Esophagus squamous epithelium (tissue), 5 donors: Measurements from ENCODE around the gene C3orf18. TPM values are rescaled to one million over a fixed set of nuclear protein-coding genes. Genes with fewer than 3 reads are reported as not detected.

Experiments
- DNase-seq: peaks from one replicate; lab custom pipeline; 2025; lab: John Stamatoyannopoulos, UW
- H3K27ac ChIP-seq, 4 donors: fragments of 200-600 bp; sonication (generic); one replicate each; pipeline ENCODE4 v1.5.1; 2016 to 2019; ENCODE audit warnings: mild to moderate bottlenecking in 1 of 4
- H3K27me3 ChIP-seq, 4 donors: fragments of 200-600 bp; sonication (generic); 1 replicate in 3 of 4; 2 replicates in 1 of 4; pipeline versions ENCODE4 v1.5.1 to v1.6.0; 2017 to 2021; ENCODE audit warnings: antibody characterized with exemption in 1 of 4
- H3K36me3 ChIP-seq, 3 donors: fragments of 200-600 bp; sonication (generic); one replicate each; pipeline ENCODE4 v1.5.1; 2016 to 2019
- H3K4me1 ChIP-seq, 3 donors: fragments of 200-600 bp; sonication (generic); one replicate each; pipeline ENCODE4 v1.5.1; 2017 to 2019
- H3K4me3 ChIP-seq, 4 donors: fragments of 200-600 bp; sonication (generic); 1 replicate in 3 of 4; 2 replicates in 1 of 4; pipeline ENCODE4 v1.5.1; 2016 to 2019; ENCODE audit warnings: mild to moderate bottlenecking in 2 of 4, moderate library complexity in 1 of 4
- H3K9me3 ChIP-seq, 3 donors: fragments of 200-600 bp; sonication (generic); one replicate each; pipeline ENCODE4 v1.5.1; 2016 to 2019
- POLR2A ChIP-seq, 4 donors: fragments of 450-650 bp; IDR thresholded peaks; one replicate each; pipeline ENCODE4 v1.6.1; 2017; ENCODE audit warnings: antibody characterized with exemption in 4 of 4, mild to moderate bottlenecking in 4 of 4, moderate library complexity in 3 of 4
- WGBS, 2 donors: methylation state at CpG; one replicate each; pipeline ENCODE4 v1.1.5; 2018; 5-methylcytosine and 5-hydroxymethylcytosine counted together
- intact Hi-C: fragments of 100-400 bp; cut with DNase I; formaldehyde crosslinking; loops from one replicate; pipeline ENCODE4 v1.15.0; 2022
- total RNA-seq, 4 donors: library from RNA; depleted of rRNA; stranded (reverse); fragments of >200 nt; gene quantifications; one replicate each; pipeline ENCODE4 v1.1.0, GENCODE V29; 2016
- TF ChIP-seq, protein P1 (sequence below), 6 experiments: fragments of 450-650 bp in 4 of 6; fragments of 200-600 bp in 2 of 6; sonication (generic) in 2 of 6; IDR thresholded peaks; one replicate each; pipeline ENCODE4 v1.5.1; 2016 to 2019; ENCODE audit warnings: antibody characterized with exemption in 6 of 6, mild to moderate bottlenecking in 4 of 6, moderate library complexity in 4 of 6
- donor health status: DM: yes; HTN: yes; CAD: no.

C3orf18 gene
- 1 to 10 TPM in 2 of 4 donors, under 1 TPM in 2; 0.15 to 3.2 (median 1.2) TPM for total RNA-seq

- H3K4me3 ChIP-seq: peak within 1 kb of the TSS; percentile 49 to 79 (median 70)
These were observed at the start of gene C3orf18 for GRCh38 chr3:50567386-50568167. Gene C3orf18, minus strand, starts transcription at chr3:50567747. Its CDS starts 2,048 bp downstream, at chr3:50565699.

GRCh38 chr3:50616770-50617095 lies 49.2 kb upstream of the C3orf18 start:
- H3K36me3 ChIP-seq: no peaks in the 10 kb centered on the region
- no peak for TF ChIP-seq POLR2A (IDR thresholded peaks at IDR 0.05)
- TF ChIP-seq, protein P1, sequence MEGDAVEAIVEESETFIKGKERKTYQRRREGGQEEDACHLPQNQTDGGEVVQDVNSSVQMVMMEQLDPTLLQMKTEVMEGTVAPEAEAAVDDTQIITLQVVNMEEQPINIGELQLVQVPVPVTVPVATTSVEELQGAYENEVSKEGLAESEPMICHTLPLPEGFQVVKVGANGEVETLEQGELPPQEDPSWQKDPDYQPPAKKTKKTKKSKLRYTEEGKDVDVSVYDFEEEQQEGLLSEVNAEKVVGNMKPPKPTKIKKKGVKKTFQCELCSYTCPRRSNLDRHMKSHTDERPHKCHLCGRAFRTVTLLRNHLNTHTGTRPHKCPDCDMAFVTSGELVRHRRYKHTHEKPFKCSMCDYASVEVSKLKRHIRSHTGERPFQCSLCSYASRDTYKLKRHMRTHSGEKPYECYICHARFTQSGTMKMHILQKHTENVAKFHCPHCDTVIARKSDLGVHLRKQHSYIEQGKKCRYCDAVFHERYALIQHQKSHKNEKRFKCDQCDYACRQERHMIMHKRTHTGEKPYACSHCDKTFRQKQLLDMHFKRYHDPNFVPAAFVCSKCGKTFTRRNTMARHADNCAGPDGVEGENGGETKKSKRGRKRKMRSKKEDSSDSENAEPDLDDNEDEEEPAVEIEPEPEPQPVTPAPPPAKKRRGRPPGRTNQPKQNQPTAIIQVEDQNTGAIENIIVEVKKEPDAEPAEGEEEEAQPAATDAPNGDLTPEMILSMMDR (IDR thresholded peaks at IDR 0.05): no peak
- H3K27me3 ChIP-seq: no peaks in the 10 kb centered on the region
- H3K4me3 ChIP-seq: peak overlapping the region; percentile 74 to 97 (median 86)
- DNase-seq: peak; percentile 65
- WGBS, 2 donors: 1% methylated on average over 10 of the region's 22 CpGs; no CpG with 5 or more reads in 1 of the 2 donors
- intact Hi-C loops: no loop called here
- H3K9me3 ChIP-seq: no peaks in the 10 kb centered on the region
- peak overlapping the region; percentile 90 to 97 (median 94) for H3K27ac ChIP-seq
- H3K4me1 ChIP-seq: peaks cover 22 to 81% (median 41%) of the 10 kb centered on the region in 3 donors

More at GRCh38 chr3:50567386-50568167, at the start of gene C3orf18:
- Histone ChIP-seq H3K27ac (peak within 1 kb of the TSS; percentile 79 to 91 (median 86)), H3K27me3 (no peaks in the 10 kb centered on the region), H3K36me3 (no peaks in the 10 kb centered on the region), H3K4me1 (peaks cover 9 to 59% (median 35%) of the 10 kb centered on the region in 3 donors), H3K9me3 (no peaks in the 10 kb centered on the region)
- intact Hi-C loops: no loop called here
- 0 to 40% methylated on average over 1 of the region's 53 CpGs for WGBS, 2 donors
- DNase-seq: peak; percentile 66
- TF ChIP-seq POLR2A (IDR thresholded peaks at IDR 0.05): peak in 2 of 4 donors; percentile 18 to 45
- TF ChIP-seq, protein P1 (IDR thresholded peaks at IDR 0.05): no peak

DNA sequence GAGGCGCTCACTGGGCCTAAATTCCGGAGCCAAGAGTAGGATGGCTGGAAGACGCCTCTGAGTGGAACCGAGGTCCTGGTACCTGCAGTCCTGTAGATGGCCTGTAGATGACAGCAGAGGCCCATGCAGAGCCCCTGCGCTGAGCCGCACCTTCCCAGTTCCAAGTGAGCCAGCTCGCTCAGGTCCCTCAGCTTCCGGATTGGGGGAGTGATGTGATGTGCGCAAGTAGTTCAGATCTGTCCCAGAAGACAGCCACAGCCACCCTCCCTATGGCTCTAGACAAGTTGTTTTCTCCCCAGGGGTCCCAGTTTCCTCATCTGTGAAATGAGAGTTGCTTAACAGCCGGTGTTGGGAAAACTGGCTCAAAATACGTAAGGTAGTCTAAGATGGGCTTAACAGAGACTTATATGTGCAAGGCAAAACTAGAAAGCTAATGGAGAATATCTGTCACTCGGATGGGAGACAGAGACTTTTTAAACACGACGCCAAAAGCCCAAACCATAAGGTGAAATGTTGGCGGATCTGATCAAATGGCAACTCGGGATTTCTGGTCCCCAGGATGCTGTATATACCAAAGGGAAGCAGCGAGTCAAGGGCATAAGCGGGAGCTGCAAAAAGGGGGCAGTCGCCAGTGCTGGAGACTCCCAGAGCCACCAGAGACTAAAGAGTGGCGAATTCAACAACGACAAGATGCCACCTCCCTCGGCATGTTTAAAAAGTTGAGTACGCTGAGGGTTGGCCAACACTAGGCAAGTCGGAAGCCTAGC lies 48.6 kb upstream of the C3orf18 start:
- peaks cover 24 to 84% (median 44%) of the 10 kb centered on the region in 3 donors for H3K4me1 ChIP-seq
- H3K27me3 ChIP-seq: no peaks in the 10 kb centered on the region
- H3K9me3 ChIP-seq: no peaks in the 10 kb centered on the region
- no peaks in the 10 kb centered on the region for H3K36me3 ChIP-seq
- H3K4me3 ChIP-seq: peak overlapping the region; percentile 74 to 97 (median 86)
- no peak for TF ChIP-seq POLR2A (IDR thresholded peaks at IDR 0.05)
- TF ChIP-seq, protein P1 (IDR thresholded peaks at IDR 0.05): peak; percentile 94 to 100 (median 98)
- 0 to 1% methylated on average over 17 to 18 of the region's 24 CpGs for WGBS, 2 donors
- intact Hi-C loops: no loop called here
- DNase-seq: no peak
- H3K27ac ChIP-seq: peak overlapping the region; percentile 90 to 97 (median 94)

DNA sequence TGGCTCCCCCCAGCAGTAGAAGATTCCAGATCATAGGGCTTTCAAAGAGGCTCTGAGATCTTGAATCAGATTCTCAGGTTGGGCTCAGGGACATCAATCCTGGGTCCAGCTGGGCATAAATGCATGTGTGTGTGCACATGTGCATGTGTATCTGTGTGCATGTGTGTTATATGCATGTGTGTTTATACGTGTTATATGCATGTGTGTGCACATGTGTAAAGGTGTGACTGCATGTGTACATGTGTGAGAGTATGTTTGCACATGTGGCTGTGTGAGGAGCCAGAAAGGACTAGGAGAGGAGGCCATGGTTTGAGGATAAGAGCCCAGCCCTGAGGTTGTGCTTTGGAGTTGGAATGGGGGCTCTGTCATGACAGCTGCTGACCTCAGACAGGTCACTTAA lies 47.6 kb upstream of the C3orf18 start:
- Histone ChIP-seq H3K27me3 (no peaks in the 10 kb centered on the region), H3K4me1 (peaks cover 34 to 84% (median 44%) of the 10 kb centered on the region in 3 donors), H3K36me3 (no peaks in the 10 kb centered on the region), H3K9me3 (no peaks in the 10 kb centered on the region), H3K4me3 (no peak overlapping the region), H3K27ac (no peak overlapping the region)
- intact Hi-C loops: no loop called here
- 27 to 75% methylated on average over 1 of the region's 1 CpG for WGBS, 2 donors
- DNase-seq: no peak
- TF ChIP-seq, protein P1 (IDR thresholded peaks at IDR 0.05): no peak
